Stimulated activated CD4-positive, alpha-beta T cell treated with anti-CD3 and anti-CD28 coated beads, TNF-alpha, amount 100 ng/mL, for 24 hours (primary cell): ENCODE data around the gene FER.
"Not testable (repeated sequence)": the region's sequence is repeated elsewhere in the genome, so short reads cannot be mapped to it uniquely, and the experiment has no call there.

Experiments
- DNase-seq, 3 experiments: peaks; one replicate each; pipeline ENCODE4 v3.0.0-alpha.2; 2020; ENCODE audit warnings: low read depth in 3 of 3

Gene FER

DNA sequence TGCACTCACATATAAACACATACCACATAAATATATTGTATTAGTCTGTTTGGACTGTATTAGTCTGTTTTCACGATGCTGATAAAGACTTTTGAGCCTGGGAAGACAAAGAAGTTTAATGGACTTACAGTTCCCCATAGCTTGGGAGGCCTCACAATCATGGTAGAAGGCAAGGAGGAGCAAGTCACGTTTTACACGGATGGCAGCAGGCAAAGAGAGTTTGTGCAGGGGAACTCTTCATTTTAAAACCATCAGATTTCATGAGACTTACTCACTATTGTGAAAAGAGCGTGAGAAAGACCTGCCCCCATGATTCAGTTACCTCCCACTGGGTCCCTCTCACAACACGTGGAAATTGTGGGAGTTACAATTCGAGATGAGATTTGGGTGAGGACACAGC, 133.4 kb downstream of the FER start:
- no peak for DNase-seq

- no peak for DNase-seq
These were observed 137.0 kb downstream of the FER start for GRCh38 chr5:108884736-108885135.

- DNase-seq = no peak
These were observed 150.6 kb downstream of the FER start for GRCh38 chr5:108898257-108898656.

DNA sequence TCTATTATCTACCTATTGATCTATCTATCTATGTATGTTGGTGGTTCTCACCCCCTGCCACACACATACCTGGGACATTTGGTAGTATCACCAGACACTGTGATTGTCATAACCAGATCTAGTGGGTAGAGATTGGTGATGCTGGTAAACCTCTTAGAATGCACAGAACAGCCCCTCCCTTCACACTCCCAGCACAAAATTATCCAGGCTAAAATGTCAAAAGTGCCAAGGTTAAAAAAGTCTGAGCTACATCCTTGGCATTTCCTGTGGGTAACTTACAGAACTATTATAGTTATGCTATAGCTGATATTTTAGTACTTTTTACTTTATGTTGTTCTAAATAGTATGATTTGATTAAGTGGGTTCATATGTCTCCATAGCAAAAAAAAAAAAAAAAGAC, 151.0 kb downstream of the FER start:
- no peak for DNase-seq

GRCh38 chr5:108899244-108899643, 151.5 kb downstream of the FER start:
- not testable (repeated sequence) for DNase-seq

- DNase-seq = no peak
These were observed 153.0 kb downstream of the FER start for GRCh38 chr5:108900668-108901067.

GRCh38 chr5:108905805-108906204, 158.1 kb downstream of the FER start:
- no peak for DNase-seq

DNA sequence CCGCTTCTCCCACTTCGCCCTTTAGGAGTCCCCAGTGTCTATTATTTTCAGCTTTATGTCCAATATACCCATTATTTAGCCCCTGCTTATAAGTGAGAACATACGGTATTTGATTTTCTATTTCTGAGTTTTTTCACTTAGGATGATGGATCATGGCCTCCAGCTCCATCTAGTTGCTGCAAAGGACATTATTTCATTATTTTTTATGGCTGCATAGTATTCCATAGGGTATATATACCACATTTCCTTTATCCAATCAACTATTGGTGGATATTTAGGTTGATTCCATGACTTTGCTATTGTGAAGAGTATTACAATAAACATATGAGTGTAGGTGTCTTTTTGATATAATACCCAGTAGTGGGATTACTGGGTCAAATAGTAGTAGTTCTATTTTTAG, 162.9 kb downstream of the FER start:
- DNase-seq = no peak

- no peak for DNase-seq
These were observed 163.4 kb downstream of the FER start for GRCh38 chr5:108911055-108911454.

DNA sequence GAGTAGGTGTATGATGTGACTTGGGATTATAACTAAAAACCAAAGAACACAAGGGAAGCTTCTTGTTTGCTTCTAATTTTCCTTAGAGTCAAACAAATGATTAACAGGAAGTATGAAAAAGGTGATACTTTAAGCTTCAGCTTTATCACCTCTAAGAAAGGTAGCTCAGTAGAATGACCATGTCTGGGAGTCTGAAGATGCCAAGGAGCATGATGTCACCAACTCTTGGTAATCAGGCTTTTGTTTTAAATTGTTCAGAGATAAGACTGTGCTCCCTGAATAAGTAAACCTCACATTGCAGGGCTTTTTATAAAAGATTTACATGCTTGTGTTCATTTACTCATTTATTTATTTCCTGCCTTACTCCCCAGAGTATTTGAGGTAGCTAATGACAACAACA, 169.9 kb downstream of the FER start:
- DNase-seq = no peak

GRCh38 chr5:108919591-108920326, 172.1 kb downstream of the FER start:
- DNase-seq = no peak

DNA sequence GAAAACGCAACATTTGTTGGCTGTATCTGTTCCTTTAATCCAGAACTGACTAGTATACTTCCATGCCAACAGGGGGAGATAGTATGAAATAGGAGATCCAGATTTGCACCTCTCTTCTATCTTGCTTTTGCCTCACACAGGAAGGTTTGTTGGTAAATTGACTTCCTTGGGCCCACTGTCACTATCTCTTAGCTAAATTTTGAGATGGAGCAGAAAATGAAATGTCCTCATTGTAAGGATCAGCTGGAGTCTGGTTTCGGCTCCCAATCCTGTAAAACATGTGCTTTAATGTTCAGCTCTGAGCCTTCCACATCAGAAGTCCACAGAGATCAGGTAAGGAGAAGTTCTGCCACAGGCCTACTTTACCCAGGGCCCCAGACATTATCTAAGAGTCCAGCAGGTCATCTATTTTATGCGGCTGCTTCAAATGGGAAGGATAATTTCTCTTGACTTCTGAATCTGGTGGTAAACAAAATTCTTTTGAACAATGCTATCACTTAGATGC, 176.8 kb downstream of the FER start:
- no peak for DNase-seq

DNA sequence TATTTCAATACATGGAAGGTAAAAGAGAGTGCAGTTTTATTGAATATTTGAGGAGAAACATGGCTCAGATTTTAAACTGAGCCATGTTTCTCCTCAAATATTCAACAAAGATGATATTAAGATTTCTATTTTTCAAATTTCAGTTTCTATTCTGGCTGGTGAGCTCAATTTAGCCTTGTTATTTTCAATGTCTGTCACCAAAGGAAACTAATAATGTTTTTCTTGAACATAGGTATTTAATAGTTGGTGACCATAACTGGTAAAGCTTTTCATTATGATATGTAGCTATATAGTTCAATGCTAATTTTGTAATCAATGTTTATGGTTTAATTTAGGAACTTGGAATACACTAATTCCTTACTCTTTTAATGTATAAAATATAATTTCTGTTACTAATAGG, 177.4 kb downstream of the FER start:
- DNase-seq = no peak

GRCh38 chr5:108930107-108930506, 182.4 kb downstream of the FER start:
- no peak for DNase-seq

DNA sequence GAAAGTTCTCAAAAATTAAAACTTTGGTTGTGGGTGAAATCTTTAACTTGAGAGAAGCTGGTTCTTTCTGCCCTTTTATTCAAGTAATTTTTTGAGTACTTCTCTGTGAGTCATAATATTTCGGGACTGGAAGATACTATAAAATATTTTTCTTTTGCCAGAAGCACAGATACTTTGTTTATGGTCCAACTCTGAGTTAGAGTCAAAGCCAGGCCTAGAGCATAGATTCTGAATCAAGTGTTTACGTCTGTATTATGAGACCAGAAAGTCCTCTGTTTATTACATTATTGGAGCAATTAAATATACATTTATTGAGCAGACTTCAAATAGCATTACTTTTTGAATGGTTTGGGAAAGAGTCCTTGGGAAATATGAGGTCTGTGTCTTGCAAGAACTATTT, 187.9 kb downstream of the FER start:
- no peak for DNase-seq

GRCh38 chr5:108937221-108937620, 189.5 kb downstream of the FER start:
- DNase-seq = no peak

GRCh38 chr5:108940506-108940905, 192.8 kb downstream of the FER start:
- DNase-seq = no peak

- DNase-seq = no peak
These were observed 194.0 kb downstream of the FER start for GRCh38 chr5:108941746-108942145.

DNA sequence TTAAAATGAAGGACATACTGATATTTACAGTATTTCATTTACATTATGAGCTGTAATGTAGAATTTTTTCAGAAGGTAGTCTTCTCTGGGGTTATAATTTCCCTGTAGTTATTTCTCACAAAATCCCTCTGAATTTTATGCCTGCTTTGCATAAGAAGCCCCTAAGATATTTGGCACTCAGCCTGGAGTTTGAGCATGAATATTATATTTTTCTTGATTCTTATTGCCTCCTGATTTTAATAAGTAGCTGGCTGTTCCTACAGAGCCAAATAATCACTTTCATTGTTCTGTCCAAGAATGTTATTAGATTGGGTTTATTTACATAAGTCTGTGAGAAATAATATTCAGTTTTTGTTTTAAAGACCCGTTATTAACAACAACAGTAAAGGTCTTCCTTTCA, 195.0 kb downstream of the FER start:
- DNase-seq = no peak

DNA sequence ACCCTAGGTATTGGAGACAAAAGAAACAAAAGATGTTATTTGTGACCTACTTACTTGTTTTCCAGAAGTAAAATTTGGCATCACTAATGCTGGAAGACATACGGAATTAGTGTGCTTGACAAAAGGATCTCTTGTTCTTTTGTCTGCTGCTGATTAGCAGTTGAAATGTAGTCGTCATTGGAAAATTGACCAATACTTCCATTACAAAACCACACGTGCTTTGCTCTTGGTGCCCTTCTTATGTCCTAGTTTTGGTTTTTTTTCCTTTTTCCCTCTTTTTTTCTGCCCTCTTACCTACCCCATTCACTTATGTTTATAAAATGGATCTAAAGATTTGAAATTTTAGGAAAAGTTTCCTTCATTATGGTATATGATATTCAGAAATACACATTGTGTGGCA, 197.4 kb downstream of the FER start:
- no peak for DNase-seq

DNA sequence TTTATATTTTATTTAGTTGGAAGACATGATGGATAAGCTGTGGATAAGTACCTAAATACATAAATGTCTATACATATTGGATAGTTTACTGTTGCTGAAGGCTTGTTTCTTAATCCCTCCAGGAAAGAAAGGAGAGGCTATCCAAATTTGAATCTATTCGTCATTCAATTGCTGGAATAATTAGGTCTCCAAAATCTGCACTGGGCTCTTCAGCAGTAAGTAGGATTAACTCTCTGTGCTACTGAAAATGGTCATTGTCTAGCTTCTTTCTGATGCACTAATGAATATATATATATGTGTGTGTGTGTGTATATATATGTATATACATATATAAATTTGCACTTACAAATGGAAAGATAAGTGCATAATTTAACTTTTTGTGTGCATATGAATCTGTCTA, 198.3 kb downstream of the FER start:
- DNase-seq = no peak

DNA sequence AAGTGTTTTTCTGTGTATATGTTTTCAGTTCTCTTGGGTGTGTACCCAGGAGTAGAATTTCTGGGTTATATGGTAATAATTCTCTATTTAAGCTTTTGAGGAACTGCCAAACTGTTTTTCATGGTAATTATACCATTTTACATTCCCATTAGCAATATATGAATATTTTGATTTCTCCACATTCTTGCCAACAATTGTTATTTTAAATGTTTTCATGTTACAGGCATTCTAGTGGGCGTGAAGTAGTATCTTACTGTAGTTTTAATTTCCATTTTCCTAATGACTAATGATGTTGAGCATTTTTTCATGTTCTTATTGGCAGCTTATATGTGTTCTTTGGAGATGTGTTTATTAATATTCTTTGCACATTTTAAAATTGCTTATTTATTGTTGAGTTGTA, 199.5 kb downstream of the FER start:
- DNase-seq = no peak

DNA sequence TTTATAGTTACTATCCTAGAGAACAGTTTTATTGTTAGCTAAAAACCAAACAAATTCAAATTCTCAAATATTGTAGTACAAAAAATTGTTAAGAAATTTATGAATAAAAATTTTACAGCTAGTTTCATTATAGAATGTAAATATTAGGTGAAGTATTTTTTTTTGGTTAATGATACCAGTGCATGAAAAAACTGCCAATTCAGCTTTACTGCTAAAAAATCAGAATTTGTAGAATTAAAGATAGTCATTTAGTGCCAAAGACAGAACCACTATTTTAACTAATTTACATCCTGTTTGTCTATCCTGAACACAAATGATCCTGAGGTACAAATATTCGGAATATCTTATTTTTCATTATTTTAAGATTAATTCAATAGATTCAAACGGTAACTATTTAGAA, 202.6 kb downstream of the FER start:
- DNase-seq = no peak

GRCh38 chr5:108953940-108954339, 206.2 kb downstream of the FER start:
- no peak for DNase-seq
